ENCODE results near the gene MYEOV. TPM values are rescaled to one million over a fixed set of nuclear protein-coding genes. Genes with fewer than 3 reads are reported as not detected.

The MYEOV gene
- total and polyA plus RNA-seq, 2 experiments from 2014 or later: 0.14 TPM; not detected in 1

DNA sequence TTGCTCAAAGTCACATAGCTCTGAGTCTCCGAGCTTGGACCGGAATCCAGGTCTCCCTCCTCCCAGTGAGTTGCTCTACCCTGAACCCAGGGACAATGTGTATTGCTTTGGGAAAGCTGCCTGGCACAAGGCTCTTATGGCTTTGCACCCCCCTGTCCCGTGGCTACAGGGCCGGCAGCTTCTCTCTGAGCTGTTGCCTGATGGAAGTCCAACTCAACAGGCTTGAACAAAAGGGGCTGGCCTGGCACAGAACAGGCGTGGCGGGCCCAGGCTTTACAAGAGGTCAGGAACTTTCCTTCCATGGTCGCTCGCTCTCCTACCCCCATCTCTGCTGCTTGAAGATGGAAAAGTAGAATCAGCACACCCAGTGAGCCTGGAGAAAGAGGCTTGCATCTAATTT lies 34.3 kb downstream of the MYEOV start:
- Mint-ChIP-seq H3K27me3 (ENCODE audit: insufficient read depth, low read depth, poor library complexity) (peaks cover 9% of the 10 kb centered on the region), H3K27ac (no peak overlapping the region), H3K36me3 (ENCODE audit: low read depth) (no peaks in the 10 kb centered on the region), H3K4me3 (no peak overlapping the region), H3K9me3 (no peaks in the 10 kb centered on the region), H3K4me1 (peaks cover 8% of the 10 kb centered on the region)
- Histone ChIP-seq H2AFZ (no peak overlapping the region), H3K4me2 (no peak overlapping the region), H4K20me1 (replicated peaks; ENCODE audit: insufficient read depth) (no peaks in the 10 kb centered on the region), H3K36me3 (ENCODE audit: insufficient read depth) (no peaks in the 10 kb centered on the region), H3K27me3 (ENCODE audit: insufficient read depth) (no peaks in the 10 kb centered on the region), H3F3A (replicated peaks; ENCODE audit: low read depth) (no peaks in the 10 kb centered on the region), H3K4me1 (ENCODE audit: insufficient read depth) (peaks cover 3% of the 10 kb centered on the region; the same call in 1 of the 2 replicates), H3K27ac (ENCODE audit: low read depth) (no peak overlapping the region), H3K79me2 (replicated peaks; ENCODE audit: insufficient read depth) (no peaks in the 10 kb centered on the region), H3K9me2 (ENCODE audit: insufficient read depth) (no peaks in the 10 kb centered on the region), H3K4me3 (no peak overlapping the region)
- no peak for TF ChIP-seq POLR2AphosphoS5 (IDR thresholded peaks at IDR 0.05; ENCODE audit: low read depth)
- TF ChIP-seq, protein P1, sequence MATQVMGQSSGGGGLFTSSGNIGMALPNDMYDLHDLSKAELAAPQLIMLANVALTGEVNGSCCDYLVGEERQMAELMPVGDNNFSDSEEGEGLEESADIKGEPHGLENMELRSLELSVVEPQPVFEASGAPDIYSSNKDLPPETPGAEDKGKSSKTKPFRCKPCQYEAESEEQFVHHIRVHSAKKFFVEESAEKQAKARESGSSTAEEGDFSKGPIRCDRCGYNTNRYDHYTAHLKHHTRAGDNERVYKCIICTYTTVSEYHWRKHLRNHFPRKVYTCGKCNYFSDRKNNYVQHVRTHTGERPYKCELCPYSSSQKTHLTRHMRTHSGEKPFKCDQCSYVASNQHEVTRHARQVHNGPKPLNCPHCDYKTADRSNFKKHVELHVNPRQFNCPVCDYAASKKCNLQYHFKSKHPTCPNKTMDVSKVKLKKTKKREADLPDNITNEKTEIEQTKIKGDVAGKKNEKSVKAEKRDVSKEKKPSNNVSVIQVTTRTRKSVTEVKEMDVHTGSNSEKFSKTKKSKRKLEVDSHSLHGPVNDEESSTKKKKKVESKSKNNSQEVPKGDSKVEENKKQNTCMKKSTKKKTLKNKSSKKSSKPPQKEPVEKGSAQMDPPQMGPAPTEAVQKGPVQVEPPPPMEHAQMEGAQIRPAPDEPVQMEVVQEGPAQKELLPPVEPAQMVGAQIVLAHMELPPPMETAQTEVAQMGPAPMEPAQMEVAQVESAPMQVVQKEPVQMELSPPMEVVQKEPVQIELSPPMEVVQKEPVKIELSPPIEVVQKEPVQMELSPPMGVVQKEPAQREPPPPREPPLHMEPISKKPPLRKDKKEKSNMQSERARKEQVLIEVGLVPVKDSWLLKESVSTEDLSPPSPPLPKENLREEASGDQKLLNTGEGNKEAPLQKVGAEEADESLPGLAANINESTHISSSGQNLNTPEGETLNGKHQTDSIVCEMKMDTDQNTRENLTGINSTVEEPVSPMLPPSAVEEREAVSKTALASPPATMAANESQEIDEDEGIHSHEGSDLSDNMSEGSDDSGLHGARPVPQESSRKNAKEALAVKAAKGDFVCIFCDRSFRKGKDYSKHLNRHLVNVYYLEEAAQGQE (IDR thresholded peaks at IDR 0.05; ENCODE audit: unreplicated experiment): no peak
- no peak for TF ChIP-seq STAT1 (IDR thresholded peaks at IDR 0.05; ENCODE audit: unreplicated experiment)
- no peak for TF ChIP-seq ZNF331 (CRISPR knock-in tag; IDR thresholded peaks at IDR 0.05; ENCODE audit: low read depth)
- TF ChIP-seq NANOG (IDR thresholded peaks at IDR 0.05; ENCODE audit: borderline replicate concordance): no peak
- TF ChIP-seq ZNF114 (CRISPR knock-in tag; IDR thresholded peaks at IDR 0.05): no peak
- no peak for TF ChIP-seq ZNF462 (CRISPR knock-in tag; IDR thresholded peaks at IDR 0.05)
- no peak for TF ChIP-seq CTCF (conservative IDR thresholded peaks at IDR 0.05; ENCODE audit: low read depth in 2 of 2)
- no peak for TF ChIP-seq EZH2phosphoT487 (IDR thresholded peaks at IDR 0.05; ENCODE audit: unreplicated experiment)
- TF ChIP-seq CREB1 (CRISPR knock-in tag; IDR thresholded peaks at IDR 0.05; ENCODE audit: low read depth): no peak
- TF ChIP-seq JUNB (IDR thresholded peaks at IDR 0.05; ENCODE audit: unreplicated experiment): no peak
- no peak for TF ChIP-seq ETS1 (IDR thresholded peaks at IDR 0.05)
- TF ChIP-seq EZH2 (IDR thresholded peaks at IDR 0.05; ENCODE audit: low read depth, unreplicated experiment): no peak
- ATAC-seq (no peak), DNase-seq (ENCODE audit: low spot score) (no peak)
